Stimulated activated naive B cell treated with anti-CD40 and anti-IgM and Interleukin-4, amounts not matched to agents 10 μg/mL and 1 μg/mL and 100 μg/mL, for 72 hours (primary cell): Measurements from ENCODE around the gene C2orf76.

ENCODE experiments used
- ATAC-seq, 2 donors: fragments of 150-1000 bp; cut with Tn5 transposase; replicated peaks; 2 replicates each; pipeline ENCODE4 v1.10.0; 2021; ENCODE audit warnings: moderate library complexity in 1 of 2
- DNase-seq: peaks from one replicate; pipeline ENCODE4 v3.0.0; 2021
- H3K27ac Mint-ChIP-seq: one replicate; pipeline ENCODE4 v1.8.0; 2022; ENCODE audit warnings: mild to moderate bottlenecking, mixed read lengths
- H3K27me3 Mint-ChIP-seq, 2 donors: one replicate each; pipeline ENCODE4 v1.8.0; 2022; ENCODE audit warnings: mixed read lengths in 2 of 2
- H3K36me3 Mint-ChIP-seq, 2 donors: one replicate each; pipeline ENCODE4 v1.8.0; 2022; ENCODE audit warnings: mixed read lengths in 2 of 2, mild to moderate bottlenecking in 1 of 2
- H3K4me1 Mint-ChIP-seq, 2 donors: one replicate each; pipeline ENCODE4 v1.8.0; 2022; ENCODE audit warnings: mixed read lengths in 2 of 2, mild to moderate bottlenecking in 1 of 2
- H3K4me3 Mint-ChIP-seq, 2 donors: one replicate each; pipeline ENCODE4 v1.8.0; 2022; ENCODE audit warnings: mild to moderate bottlenecking in 2 of 2, mixed read lengths in 2 of 2, moderate library complexity in 1 of 2
- H3K9me3 Mint-ChIP-seq, 2 donors: one replicate each; pipeline ENCODE4 v1.8.0; 2022; ENCODE audit warnings: mixed read lengths in 2 of 2, mild to moderate bottlenecking in 1 of 2

C2orf76 gene

DNA sequence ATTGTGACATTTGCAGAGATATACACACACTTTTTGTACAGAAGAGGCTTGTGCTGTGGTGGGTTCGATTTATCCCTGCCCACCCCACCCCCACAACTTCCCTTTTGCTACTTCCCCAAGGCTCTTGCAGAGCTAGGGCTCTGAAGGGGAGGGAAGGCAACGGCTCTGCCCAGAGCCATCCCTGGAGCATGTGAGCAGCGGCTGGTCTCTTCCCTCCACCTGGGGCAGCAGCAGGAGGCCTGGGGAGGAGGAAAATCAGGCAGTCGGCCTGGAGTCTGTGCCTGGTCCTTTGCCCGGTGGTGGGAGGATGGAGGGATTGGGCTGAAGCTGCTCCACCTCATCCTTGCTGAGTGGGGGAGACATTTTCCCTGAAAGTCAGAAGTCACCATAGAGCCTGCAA is 103.0 kb downstream of the C2orf76 start:
- Mint-ChIP-seq H3K36me3 (peaks cover 2 to 11% of the 10 kb centered on the region in 2 donors), H3K27me3 (peaks cover 0 to 4% of the 10 kb centered on the region in 2 donors), H3K4me3 (no peak overlapping the region), H3K4me1 (no peaks in the 10 kb centered on the region), H3K27ac (no peak overlapping the region), H3K9me3 (peaks cover 0 to under 1% of the 10 kb centered on the region in 2 donors)
- ATAC-seq: no peak
- DNase-seq: no peak

DNA sequence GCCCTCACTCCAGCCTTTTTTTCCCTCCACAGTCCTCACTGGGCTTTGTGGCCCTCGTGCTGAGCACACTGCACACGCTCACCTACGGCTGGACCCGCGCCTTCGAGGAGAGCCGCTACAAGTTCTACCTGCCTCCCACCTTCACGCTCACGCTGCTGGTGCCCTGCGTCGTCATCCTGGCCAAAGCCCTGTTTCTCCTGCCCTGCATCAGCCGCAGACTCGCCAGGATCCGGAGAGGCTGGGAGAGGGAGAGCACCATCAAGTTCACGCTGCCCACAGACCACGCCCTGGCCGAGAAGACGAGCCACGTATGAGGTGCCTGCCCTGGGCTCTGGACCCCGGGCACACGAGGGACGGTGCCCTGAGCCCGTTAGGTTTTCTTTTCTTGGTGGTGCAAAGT is 103.6 kb downstream of the C2orf76 start:
- DNase-seq: no peak
- ATAC-seq: no peak
- Mint-ChIP-seq H3K27ac (no peak overlapping the region), H3K4me1 (no peaks in the 10 kb centered on the region), H3K9me3 (no peaks in the 10 kb centered on the region), H3K27me3 (peaks cover 0 to 4% of the 10 kb centered on the region in 2 donors), H3K4me3 (no peak overlapping the region), H3K36me3 (peaks cover 0 to 7% of the 10 kb centered on the region in 2 donors)

DNA sequence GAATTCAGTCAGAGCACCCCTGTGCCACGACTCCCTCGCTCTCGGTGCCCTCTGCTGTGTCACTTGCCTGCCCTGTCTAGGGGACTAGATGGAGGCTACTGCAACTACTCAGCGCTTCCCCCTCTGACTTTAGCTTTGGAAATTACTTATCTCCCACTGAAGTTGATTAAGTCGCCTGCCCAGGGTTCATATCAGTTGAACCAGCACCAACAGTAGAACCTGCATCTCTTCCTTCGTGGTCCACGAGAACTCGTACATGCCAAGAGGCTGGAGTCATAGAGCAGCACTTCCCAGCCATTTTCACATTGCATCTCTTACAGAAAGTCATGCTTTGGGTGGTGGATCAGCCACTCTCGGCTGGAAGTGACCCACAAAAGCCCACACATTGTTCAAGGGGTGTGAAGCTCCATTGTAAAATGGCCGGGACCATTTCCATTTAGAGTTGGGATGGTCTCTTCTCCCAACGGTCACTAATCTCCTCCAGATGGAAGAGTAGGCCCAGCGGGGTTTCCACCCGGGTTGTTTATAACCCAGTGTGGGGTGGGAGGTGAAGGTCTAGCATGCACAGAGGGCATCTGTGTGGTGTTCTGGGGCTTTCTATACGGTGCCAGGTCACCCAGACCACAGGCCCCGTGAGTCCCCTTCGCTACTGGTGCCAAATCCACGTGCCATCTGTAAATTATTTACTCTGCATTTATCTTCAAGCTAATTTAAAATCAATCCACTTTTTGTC is 105.0 kb downstream of the C2orf76 start:
- ATAC-seq (no peak), DNase-seq (no peak)
- Mint-ChIP-seq H3K9me3 (no peaks in the 10 kb centered on the region), H3K27ac (no peak overlapping the region), H3K27me3 (peaks cover 0 to 4% of the 10 kb centered on the region in 2 donors), H3K36me3 (no peaks in the 10 kb centered on the region), H3K4me3 (no peak overlapping the region), H3K4me1 (no peaks in the 10 kb centered on the region)

DNA sequence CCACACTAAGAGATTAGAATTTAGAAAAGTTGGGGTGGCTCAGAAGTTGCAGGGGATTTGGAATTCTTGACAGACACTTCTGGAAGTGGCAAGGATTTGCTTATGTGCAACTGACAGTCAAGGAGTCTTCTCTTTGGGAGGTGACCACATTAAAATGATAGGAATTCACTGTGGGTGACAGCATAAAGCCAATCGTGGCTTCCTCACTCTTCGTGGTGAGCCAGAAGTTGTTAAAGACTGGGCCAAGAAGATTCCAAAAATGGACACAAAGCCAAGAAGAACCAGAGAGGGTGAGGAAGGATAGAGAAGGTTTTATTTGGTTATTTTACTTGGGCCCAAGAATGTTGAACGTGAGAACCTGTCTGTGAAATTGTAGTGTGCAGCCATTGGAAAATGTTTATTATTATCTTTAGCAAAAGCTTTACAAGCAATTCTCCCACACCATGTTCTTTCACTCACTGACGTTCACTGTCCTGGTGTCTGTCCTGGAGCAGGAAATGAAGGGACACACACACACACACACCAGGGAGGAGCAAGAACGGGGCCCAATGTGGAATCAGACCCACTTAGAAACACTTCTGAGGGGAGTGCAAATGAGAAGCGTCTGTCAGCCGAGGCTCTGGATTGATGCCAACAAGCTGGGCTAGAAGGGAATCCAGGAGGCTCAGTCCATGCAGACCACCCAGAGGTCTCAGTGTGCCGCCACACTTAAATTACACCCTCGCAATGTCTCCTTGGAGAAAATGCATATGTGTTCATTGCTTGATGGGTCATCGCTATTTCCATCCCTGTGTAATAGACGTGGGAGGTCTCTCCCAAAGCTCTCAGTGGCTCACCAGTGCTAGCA is 105.8 kb downstream of the C2orf76 start:
- H3K4me1 Mint-ChIP-seq: no peaks in the 10 kb centered on the region
- no peak for ATAC-seq
- no peaks in the 10 kb centered on the region for H3K36me3 Mint-ChIP-seq
- no peak overlapping the region for H3K27ac Mint-ChIP-seq
- no peak overlapping the region for H3K4me3 Mint-ChIP-seq
- no peaks in the 10 kb centered on the region for H3K9me3 Mint-ChIP-seq
- DNase-seq: no peak
- peaks cover 0 to 4% of the 10 kb centered on the region in 2 donors for H3K27me3 Mint-ChIP-seq

DNA sequence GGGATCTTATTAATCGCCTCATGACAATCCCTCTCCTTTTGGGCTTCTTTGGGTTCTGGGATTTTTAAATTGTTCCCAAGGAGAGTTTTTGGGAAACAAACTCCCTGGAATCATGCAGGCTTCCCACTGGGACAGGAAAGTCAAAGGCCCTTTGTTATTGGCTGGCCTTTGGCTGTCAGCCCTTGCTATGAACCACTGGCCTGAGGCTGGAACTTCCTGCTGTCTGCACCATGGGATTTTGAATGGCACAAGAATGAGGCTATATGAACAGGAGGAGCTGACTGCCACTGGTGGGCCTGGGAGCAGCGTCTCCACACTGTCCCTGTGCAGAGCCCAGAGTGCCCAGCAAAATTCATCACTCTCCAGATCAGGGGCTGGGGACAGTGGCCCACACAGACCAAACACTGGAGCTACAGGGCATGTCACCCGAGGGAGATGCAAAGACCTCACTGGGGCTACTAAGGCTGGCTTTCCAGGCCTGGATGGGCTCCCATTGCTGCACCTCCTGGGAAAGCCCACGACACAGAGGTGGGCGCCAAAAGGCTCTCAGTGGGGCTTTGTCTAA is 107.3 kb downstream of the C2orf76 start:
- H3K9me3 Mint-ChIP-seq: no peaks in the 10 kb centered on the region
- H3K4me3 Mint-ChIP-seq: no peak overlapping the region
- H3K27ac Mint-ChIP-seq: no peak overlapping the region
- H3K4me1 Mint-ChIP-seq: no peaks in the 10 kb centered on the region
- peaks cover 0 to 4% of the 10 kb centered on the region in 2 donors for H3K27me3 Mint-ChIP-seq
- H3K36me3 Mint-ChIP-seq: no peaks in the 10 kb centered on the region
- DNase-seq (no peak), ATAC-seq (no peak)

DNA sequence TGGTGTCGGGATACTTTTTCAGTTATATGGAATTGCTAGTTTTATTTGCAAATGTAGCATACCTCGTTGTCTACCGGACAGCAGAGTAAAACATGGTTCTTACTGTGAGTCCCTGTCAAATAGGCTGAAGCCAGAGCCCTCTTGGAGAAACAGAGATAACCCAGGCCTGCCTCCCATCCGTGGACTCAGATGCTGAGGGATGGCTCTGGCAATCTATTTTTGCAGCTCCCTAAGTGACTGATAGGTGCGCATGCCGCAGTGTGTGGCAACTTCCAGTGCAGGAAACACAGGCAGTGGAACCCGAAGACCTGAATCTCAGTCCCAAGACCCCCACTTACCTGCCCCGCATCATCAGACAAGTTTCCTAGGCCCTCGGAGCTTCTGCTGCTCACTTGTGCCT is 109.4 kb downstream of the C2orf76 start:
- Mint-ChIP-seq H3K27me3 (no peaks in the 10 kb centered on the region), H3K9me3 (no peaks in the 10 kb centered on the region), H3K36me3 (no peaks in the 10 kb centered on the region), H3K4me1 (no peaks in the 10 kb centered on the region), H3K27ac (no peak overlapping the region), H3K4me3 (no peak overlapping the region)
- DNase-seq (no peak), ATAC-seq (no peak)

DNA sequence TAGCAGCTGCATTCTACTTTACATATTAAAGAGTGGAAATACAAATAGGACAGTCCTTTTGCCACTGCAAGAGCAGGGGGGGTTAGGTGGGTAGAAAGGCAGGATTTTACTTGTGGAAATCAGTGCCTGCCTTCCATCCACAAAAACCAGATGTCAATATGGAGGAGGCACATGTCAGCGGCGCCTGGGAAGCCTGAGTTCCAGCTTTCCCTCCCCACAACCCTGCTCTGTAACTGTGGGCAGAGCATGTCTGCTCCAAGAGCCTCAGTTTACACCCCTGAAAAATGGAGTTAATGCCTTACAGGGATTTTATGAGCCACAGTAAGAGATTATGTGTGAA is 110.1 kb downstream of the C2orf76 start:
- no peaks in the 10 kb centered on the region for H3K9me3 Mint-ChIP-seq
- DNase-seq (no peak), ATAC-seq (no peak)
- H3K36me3 Mint-ChIP-seq: no peaks in the 10 kb centered on the region
- H3K27ac Mint-ChIP-seq: no peak overlapping the region
- H3K4me3 Mint-ChIP-seq: no peak overlapping the region
- H3K4me1 Mint-ChIP-seq: no peaks in the 10 kb centered on the region
- H3K27me3 Mint-ChIP-seq: no peaks in the 10 kb centered on the region

DNA sequence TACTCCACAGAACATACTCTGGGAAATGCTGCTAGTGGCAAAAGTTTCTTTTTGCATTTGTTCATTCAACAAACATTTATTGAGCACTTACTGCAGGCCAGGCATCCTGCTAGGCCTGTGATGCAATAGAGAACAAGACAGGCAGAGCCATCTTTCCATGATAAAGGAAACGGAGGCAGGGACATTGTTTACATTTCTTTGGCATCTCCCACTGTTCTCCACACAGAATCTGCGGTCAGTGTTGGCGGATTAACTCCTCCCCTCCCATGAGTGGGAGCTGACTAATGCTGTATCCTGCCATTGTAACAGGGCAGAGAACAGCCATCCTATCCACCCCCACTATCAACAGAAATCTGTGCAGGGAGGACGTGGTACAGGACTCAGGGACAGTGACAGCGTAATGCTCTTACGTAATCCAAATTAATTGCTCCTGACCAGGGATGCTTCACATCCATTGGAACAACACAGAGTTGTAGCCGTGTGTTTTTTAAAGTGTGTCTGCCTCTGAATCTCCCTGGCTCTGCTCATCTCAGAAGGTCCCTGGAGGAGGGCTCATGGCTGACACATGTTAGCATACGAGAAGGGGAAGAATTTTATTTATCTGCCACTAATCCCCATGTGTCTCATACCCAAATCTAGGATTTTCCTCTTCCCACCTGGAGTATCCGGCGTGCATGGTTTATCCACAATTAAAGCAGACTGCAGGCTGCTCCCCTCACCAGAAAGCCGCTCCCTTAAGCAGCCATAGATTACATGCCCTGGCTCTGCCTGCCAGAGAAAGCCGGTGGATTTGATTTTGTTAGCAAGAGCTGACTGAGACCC is 110.7 kb downstream of the C2orf76 start:
- DNase-seq (no peak), ATAC-seq (no peak)
- H3K4me1 Mint-ChIP-seq: no peaks in the 10 kb centered on the region
- no peaks in the 10 kb centered on the region for H3K9me3 Mint-ChIP-seq
- H3K36me3 Mint-ChIP-seq: no peaks in the 10 kb centered on the region
- H3K4me3 Mint-ChIP-seq: no peak overlapping the region
- H3K27me3 Mint-ChIP-seq: no peaks in the 10 kb centered on the region
- H3K27ac Mint-ChIP-seq: no peak overlapping the region

DNA sequence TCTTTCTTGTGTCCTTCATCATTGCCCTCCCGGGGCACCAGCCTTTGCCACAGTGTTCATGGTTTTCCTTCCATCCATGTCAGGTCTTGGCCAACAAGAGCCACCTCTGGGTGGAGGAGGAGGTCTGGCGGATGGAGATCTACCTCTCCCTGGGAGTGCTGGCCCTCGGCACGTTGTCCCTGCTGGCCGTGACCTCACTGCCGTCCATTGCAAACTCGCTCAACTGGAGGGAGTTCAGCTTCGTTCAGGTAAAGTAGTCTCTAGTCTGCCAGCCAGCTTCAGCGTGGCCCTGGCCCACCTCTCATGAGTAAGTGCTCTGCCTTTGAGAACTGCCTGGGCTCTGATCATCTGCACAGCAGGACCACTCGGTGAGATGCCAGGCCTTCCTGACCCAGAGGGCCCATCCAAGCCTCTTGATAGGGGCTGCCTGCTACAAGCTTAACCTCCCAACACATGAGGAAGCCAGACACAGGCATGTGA is 112.0 kb downstream of the C2orf76 start:
- no peaks in the 10 kb centered on the region for H3K4me1 Mint-ChIP-seq
- H3K27me3 Mint-ChIP-seq: no peaks in the 10 kb centered on the region
- H3K9me3 Mint-ChIP-seq: no peaks in the 10 kb centered on the region
- no peak for DNase-seq
- no peak overlapping the region for H3K4me3 Mint-ChIP-seq
- no peaks in the 10 kb centered on the region for H3K36me3 Mint-ChIP-seq
- no peak overlapping the region for H3K27ac Mint-ChIP-seq
- ATAC-seq: no peak

DNA sequence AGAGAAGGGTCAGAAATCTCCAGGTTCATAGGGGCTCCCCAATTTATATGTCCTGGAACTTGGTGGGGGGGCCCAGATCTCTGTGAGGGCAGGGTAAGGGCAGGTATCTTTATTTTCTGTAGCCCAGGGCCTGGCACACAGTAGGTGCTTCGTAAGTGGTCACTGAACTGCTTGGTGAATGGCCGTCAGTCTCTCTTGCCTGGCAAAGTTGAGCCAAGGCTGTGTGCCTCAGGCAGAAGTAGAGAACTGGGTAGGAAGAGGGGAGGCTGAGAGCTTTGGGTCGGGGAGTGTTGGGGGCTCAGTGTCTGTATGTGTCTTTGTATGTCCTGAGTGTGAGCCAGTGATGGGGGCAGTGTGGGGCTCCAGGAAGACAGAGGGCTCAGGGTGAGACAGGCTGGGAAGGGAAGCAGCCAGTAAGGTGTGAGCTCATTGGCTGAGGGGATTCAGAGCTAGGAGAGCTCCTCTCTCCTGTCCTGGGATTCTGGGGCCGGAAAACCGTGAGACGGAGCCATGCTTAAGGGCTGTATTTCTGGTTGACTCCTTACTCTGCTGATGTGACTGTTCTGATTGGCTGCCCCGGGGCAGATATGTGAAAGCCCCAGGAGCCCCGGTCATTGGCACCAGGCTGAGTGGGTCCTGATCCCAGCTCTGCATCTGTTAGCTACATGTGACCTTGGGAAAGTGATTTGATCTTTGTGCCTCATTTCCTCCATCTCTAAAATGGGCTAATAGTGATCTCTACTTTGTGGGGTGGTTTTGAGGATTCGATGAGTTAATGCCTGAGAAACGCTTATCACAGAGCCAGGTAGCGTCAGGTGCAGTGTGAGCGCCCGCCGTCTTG is 112.7 kb downstream of the C2orf76 start:
- no peak for ATAC-seq
- no peak overlapping the region for H3K27ac Mint-ChIP-seq
- H3K4me3 Mint-ChIP-seq: no peak overlapping the region
- H3K36me3 Mint-ChIP-seq: no peaks in the 10 kb centered on the region
- H3K9me3 Mint-ChIP-seq: no peaks in the 10 kb centered on the region
- no peaks in the 10 kb centered on the region for H3K4me1 Mint-ChIP-seq
- no peak for DNase-seq
- no peaks in the 10 kb centered on the region for H3K27me3 Mint-ChIP-seq

DNA sequence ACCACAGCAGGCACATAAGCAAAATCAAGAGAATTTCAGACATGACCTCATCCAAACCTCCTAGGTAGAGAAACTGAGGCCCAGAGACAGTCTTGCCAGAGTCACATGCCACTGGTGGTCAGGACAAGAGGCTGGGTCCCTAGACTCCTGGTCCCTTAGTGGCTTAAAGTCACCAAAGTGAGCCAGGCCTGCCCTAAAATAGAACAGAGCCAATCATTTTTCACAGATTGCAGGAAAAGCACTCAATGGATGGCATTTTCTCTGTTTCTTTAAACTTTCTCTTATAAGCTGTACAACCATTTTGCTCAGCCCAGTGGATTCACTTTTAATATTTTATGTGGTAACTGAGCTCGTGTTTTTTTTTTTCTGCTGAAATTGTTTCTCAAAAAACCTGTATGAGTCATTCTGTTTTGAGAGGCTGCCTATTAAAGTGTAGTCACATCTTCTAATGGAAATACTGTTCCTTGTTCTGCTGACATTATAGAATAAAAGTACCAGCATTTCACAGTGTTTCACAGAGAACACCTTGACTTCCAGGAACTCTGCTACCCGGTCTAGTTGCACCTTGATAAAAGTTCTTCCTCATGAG is 113.4 kb downstream of the C2orf76 start:
- Mint-ChIP-seq H3K27ac (no peak overlapping the region), H3K4me3 (no peak overlapping the region), H3K36me3 (no peaks in the 10 kb centered on the region), H3K27me3 (no peaks in the 10 kb centered on the region), H3K4me1 (peaks cover 0 to 2% of the 10 kb centered on the region in 2 donors), H3K9me3 (no peaks in the 10 kb centered on the region)
- no peak for ATAC-seq
- DNase-seq: no peak
